ENCODE measurements around the gene PAX5. TPM values are rescaled to one million over a fixed set of nuclear protein-coding genes. Genes with fewer than 3 reads are reported as not detected.

PAX5 gene
- total and polyA plus RNA-seq, 2 donors (not counting 1 experiment from before 2014, with no cell fraction given): not detected

- Histone ChIP-seq H3K79me2 (ENCODE audit: control insufficient read depth, insufficient read depth, low read length) (no peaks in the 10 kb centered on the region), H4K20me1 (ENCODE audit: control insufficient read depth, extremely low read depth, insufficient read depth, low read length) (no peaks in the 10 kb centered on the region), H3K36me3 (ENCODE audit: control insufficient read depth, insufficient read depth, low read length) (no peaks in the 10 kb centered on the region), H3K9ac (ENCODE audit: insufficient read depth, low read length) (no peak overlapping the region), H3K4me2 (ENCODE audit: extremely low read depth, insufficient read depth, low read length) (no peak overlapping the region), H3K4me3 (replicated peaks in 1 of 4; ENCODE audit: control extremely low read depth in 1 of 4, insufficient read depth in 1 of 4, low read depth in 3 of 4, low read length in 4 of 4) (no peak overlapping the region), H3K4me1 (ENCODE audit: control insufficient read depth, extremely low read depth, insufficient read depth, low read length) (no peaks in the 10 kb centered on the region), H3K27ac (ENCODE audit: insufficient read depth, low read length) (no peak overlapping the region), H3K9me3 (ENCODE audit: control insufficient read depth, insufficient read depth, low read depth, low read length) (no peaks in the 10 kb centered on the region), H3K27me3 (ENCODE audit: control insufficient read depth, insufficient read depth, low read length) (no peaks in the 10 kb centered on the region), H2AFZ (ENCODE audit: low read length) (no peak overlapping the region)
- DNase-seq (ENCODE audit: low read depth in 2 of 2): peak; percentile 36 to 39
- TF ChIP-seq, protein P1, sequence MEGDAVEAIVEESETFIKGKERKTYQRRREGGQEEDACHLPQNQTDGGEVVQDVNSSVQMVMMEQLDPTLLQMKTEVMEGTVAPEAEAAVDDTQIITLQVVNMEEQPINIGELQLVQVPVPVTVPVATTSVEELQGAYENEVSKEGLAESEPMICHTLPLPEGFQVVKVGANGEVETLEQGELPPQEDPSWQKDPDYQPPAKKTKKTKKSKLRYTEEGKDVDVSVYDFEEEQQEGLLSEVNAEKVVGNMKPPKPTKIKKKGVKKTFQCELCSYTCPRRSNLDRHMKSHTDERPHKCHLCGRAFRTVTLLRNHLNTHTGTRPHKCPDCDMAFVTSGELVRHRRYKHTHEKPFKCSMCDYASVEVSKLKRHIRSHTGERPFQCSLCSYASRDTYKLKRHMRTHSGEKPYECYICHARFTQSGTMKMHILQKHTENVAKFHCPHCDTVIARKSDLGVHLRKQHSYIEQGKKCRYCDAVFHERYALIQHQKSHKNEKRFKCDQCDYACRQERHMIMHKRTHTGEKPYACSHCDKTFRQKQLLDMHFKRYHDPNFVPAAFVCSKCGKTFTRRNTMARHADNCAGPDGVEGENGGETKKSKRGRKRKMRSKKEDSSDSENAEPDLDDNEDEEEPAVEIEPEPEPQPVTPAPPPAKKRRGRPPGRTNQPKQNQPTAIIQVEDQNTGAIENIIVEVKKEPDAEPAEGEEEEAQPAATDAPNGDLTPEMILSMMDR (conservative IDR thresholded peaks at IDR 0.05 in 1 of 2, IDR thresholded peaks at IDR 0.05 in 1 of 2; ENCODE audit: low read depth in 1 of 2, low read length in 2 of 2): peak; percentile 65 to 79
- no peak for TF ChIP-seq EZH2 (IDR thresholded peaks at IDR 0.05; ENCODE audit: low read length, missing control alignments)
These were observed 171.6 kb downstream of the PAX5 start for GRCh38 chr9:36862206-36863145.

DNA sequence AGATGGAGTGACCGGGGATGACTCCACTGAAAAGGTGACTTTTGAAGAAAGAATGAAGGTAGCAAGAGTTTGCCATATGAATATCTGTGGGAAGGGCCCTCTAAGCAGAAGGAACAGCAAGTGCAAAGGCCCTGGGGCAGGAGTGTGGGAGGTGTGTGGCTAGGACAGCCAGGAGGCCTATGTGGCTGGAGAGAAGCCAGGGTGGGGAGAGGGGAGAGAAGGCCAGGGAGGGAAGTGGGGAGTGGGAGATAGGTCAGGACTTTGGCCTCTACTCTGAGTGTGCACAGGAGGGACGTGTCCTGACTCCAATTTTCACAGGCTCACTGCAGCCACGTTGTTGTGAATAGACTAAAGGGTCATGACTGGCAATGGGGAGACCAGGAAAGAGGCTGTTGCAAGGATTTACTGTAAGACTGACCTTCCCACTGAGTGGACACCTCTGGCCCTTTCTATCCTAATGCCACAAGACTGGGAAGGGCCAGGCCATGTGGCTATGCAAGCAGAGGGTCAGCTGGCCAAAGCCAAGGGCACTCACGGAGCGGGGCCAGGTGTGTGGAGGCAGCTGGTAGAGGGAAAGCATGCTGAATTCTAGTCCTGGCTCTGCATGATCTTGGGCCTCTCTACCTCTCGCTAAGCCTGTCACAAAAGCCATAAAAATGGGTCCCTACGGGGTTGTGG, 172.4 kb downstream of the PAX5 start:
- no peaks in the 10 kb centered on the region for H3K79me2 ChIP-seq (ENCODE audit: control insufficient read depth, insufficient read depth, low read length)
- no peak overlapping the region for H3K27ac ChIP-seq (ENCODE audit: insufficient read depth, low read length)
- no peaks in the 10 kb centered on the region for H3K9me3 ChIP-seq (ENCODE audit: control insufficient read depth, insufficient read depth, low read depth, low read length)
- TF ChIP-seq EZH2 (IDR thresholded peaks at IDR 0.05; ENCODE audit: low read length, missing control alignments): no peak
- TF ChIP-seq, protein P1 (conservative IDR thresholded peaks at IDR 0.05 in 1 of 2, IDR thresholded peaks at IDR 0.05 in 1 of 2; ENCODE audit: low read depth in 1 of 2, low read length in 2 of 2): no peak
- no peak overlapping the region for H3K4me3 ChIP-seq (replicated peaks in 1 of 4; ENCODE audit: control extremely low read depth in 1 of 4, insufficient read depth in 1 of 4, low read depth in 3 of 4, low read length in 4 of 4)
- H3K36me3 ChIP-seq (ENCODE audit: control insufficient read depth, insufficient read depth, low read length): no peaks in the 10 kb centered on the region
- no peak for DNase-seq (ENCODE audit: low read depth in 2 of 2)
- no peaks in the 10 kb centered on the region for H3K4me1 ChIP-seq (ENCODE audit: control insufficient read depth, extremely low read depth, insufficient read depth, low read length)
- H4K20me1 ChIP-seq (ENCODE audit: control insufficient read depth, extremely low read depth, insufficient read depth, low read length): no peaks in the 10 kb centered on the region
- H3K9ac ChIP-seq (ENCODE audit: insufficient read depth, low read length): no peak overlapping the region
- H3K4me2 ChIP-seq (ENCODE audit: extremely low read depth, insufficient read depth, low read length): no peak overlapping the region
- H3K27me3 ChIP-seq (ENCODE audit: control insufficient read depth, insufficient read depth, low read length): no peaks in the 10 kb centered on the region
- no peak overlapping the region for H2AFZ ChIP-seq (ENCODE audit: low read length)

GRCh38 chr9:36858805-36859375, 175.2 kb downstream of the PAX5 start:
- Histone ChIP-seq H2AFZ (ENCODE audit: low read length) (no peak overlapping the region), H3K9me3 (ENCODE audit: control insufficient read depth, insufficient read depth, low read depth, low read length) (no peaks in the 10 kb centered on the region), H3K36me3 (ENCODE audit: control insufficient read depth, insufficient read depth, low read length) (no peaks in the 10 kb centered on the region), H4K20me1 (ENCODE audit: control insufficient read depth, extremely low read depth, insufficient read depth, low read length) (no peaks in the 10 kb centered on the region), H3K4me2 (ENCODE audit: extremely low read depth, insufficient read depth, low read length) (no peak overlapping the region), H3K9ac (ENCODE audit: insufficient read depth, low read length) (no peak overlapping the region), H3K4me1 (ENCODE audit: control insufficient read depth, extremely low read depth, insufficient read depth, low read length) (no peaks in the 10 kb centered on the region), H3K79me2 (ENCODE audit: control insufficient read depth, insufficient read depth, low read length) (no peaks in the 10 kb centered on the region), H3K4me3 (replicated peaks in 1 of 4; ENCODE audit: control extremely low read depth in 1 of 4, insufficient read depth in 1 of 4, low read depth in 3 of 4, low read length in 4 of 4) (no peak overlapping the region), H3K27me3 (ENCODE audit: control insufficient read depth, insufficient read depth, low read length) (peaks cover under 1% of the 10 kb centered on the region), H3K27ac (ENCODE audit: insufficient read depth, low read length) (no peak overlapping the region)
- no peak for DNase-seq (ENCODE audit: low read depth in 2 of 2)
- TF ChIP-seq EZH2 (IDR thresholded peaks at IDR 0.05; ENCODE audit: low read length, missing control alignments): no peak
- TF ChIP-seq, protein P1 (conservative IDR thresholded peaks at IDR 0.05 in 1 of 2, IDR thresholded peaks at IDR 0.05 in 1 of 2; ENCODE audit: low read depth in 1 of 2, low read length in 2 of 2): no peak
